Measurements from ENCODE around the gene CD151. TPM values are rescaled to one million over a fixed set of nuclear protein-coding genes. Genes with fewer than 3 reads are reported as not detected.
A peak's percentile ranks its signal among the peaks of the same experiment; 100 is the strongest.

The CD151 gene
- total RNA-seq, 4 donors from 2014 or later: 277 to 794 (median 465) TPM

- no peaks in the 10 kb centered on the region for H3K27me3 ChIP-seq
- no peaks in the 10 kb centered on the region for H3K9me3 ChIP-seq
- peaks cover 0 to 58% (median 22%) of the 10 kb centered on the region in 3 donors for H3K4me1 ChIP-seq
- peak overlapping the region; percentile 20 to 94 (median 86) for H3K27ac ChIP-seq
- 0% methylated on average over 1 of the region's 57 CpGs; no CpG with 5 or more reads in 1 of the 2 donors for WGBS, 2 donors (ENCODE audit: low coverage in 1 of 2)
- H3K36me3 ChIP-seq: peaks cover 0 to 57% of the 10 kb centered on the region in 2 donors
- ATAC-seq: peak; percentile 51
- peak overlapping the region; percentile 44 to 81 for H3K4me3 ChIP-seq
- no peak for TF ChIP-seq POLR2A (IDR thresholded peaks at IDR 0.05)
- TF ChIP-seq POLR2AphosphoS5 (IDR thresholded peaks at IDR 0.05): no peak
- TF ChIP-seq CTCF (IDR thresholded peaks at IDR 0.05): no peak
- TF ChIP-seq EP300 (IDR thresholded peaks at IDR 0.05): no peak
These were observed 35.3 kb upstream of the CD151 start for GRCh38 chr11:797296-798092.

GRCh38 chr11:798093-798713 is 34.5 kb upstream of the CD151 start, which contains the start of gene SLC25A22:
TSS of gene SLC25A22 (minus strand) at chr11:798281. CDS start at chr11:795006, 3,275 bp downstream.
- ATAC-seq: peak; percentile 77
- no CpG with 5 or more reads among the region's 69 CpGs for WGBS, 2 donors (ENCODE audit: low coverage in 1 of 2)
- Histone ChIP-seq H3K4me3 (peak within 1 kb of the TSS; percentile 44 to 81), H3K9me3 (no peaks in the 10 kb centered on the region), H3K36me3 (peaks cover 0 to 57% of the 10 kb centered on the region in 2 donors), H3K4me1 (peaks cover 0 to 63% (median 22%) of the 10 kb centered on the region in 3 donors), H3K27ac (peak within 1 kb of the TSS; percentile 20 to 94 (median 86)), H3K27me3 (no peaks in the 10 kb centered on the region)
- TF ChIP-seq POLR2AphosphoS5 (IDR thresholded peaks at IDR 0.05) (no peak), EP300 (IDR thresholded peaks at IDR 0.05) (no peak), CTCF (IDR thresholded peaks at IDR 0.05) (peak in 3 of 4 experiments; percentile 87 to 91 (median 90)), POLR2A (IDR thresholded peaks at IDR 0.05) (peak in 1 of 2 donors; percentile 13)

DNA sequence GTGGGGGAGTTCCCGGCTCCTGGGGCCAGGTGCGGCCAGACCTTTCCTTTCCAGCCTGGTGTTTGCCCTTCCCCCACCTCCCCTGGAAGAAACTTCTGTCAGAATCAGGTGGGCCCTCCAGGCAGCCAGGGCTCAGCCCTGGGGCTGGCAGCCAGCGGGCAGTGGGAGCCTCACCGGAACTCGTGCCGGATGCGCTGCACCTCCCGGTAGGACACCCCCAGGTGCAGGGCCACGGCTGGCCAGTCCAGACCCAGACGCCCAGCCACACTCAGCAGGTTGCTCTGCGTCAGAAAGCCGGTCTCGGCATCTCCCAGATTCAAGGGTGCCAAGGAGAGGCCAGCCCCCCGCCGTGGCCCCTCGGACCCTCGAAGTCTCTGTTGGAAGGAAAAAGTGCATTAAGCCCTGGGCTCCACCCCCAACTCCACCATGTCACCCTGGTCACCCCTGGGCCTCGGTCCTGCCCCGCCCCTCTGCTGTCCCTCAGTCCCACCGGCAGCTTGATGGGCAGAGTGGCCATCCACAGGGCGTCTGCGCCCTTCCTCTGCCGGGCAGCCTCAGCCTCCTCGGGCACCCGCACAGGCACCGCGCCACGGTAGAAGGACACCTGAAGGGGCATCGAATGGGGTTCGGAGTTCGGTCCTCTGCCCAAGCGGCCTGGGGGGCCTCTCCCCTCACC is 33.0 kb upstream of the CD151 start:
- 94% methylated on average over 3 of the region's 32 CpGs; no CpG with 5 or more reads in 1 of the 2 donors for WGBS, 2 donors (ENCODE audit: low coverage in 1 of 2)
- Histone ChIP-seq H3K27me3 (no peaks in the 10 kb centered on the region), H3K27ac (no peak overlapping the region), H3K36me3 (peaks cover 0 to 49% of the 10 kb centered on the region in 2 donors), H3K4me1 (peaks cover 0 to 65% (median 30%) of the 10 kb centered on the region in 3 donors), H3K4me3 (no peak overlapping the region), H3K9me3 (no peaks in the 10 kb centered on the region)
- no peak for TF ChIP-seq CTCF (IDR thresholded peaks at IDR 0.05)
- TF ChIP-seq POLR2A (IDR thresholded peaks at IDR 0.05): no peak
- no peak for ATAC-seq

DNA sequence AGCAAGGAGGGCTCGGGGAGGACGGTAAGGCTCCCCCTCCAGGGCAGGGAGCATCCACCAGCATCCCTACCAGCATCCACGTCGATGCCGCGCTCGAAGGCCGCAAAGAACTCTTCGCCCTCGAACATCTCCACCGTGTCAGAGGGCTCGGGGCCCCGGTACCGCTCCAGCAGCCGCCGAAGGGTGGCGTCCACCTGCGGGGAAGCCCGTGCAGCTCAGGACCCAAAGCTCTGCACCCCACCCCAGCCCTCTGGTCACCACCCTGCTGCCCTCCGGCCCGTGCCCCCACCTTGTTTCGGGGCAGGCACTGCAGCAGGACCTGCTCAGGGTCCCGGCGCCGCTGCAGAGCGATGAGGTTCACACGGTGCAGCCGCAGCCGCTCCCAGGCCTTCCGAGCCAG is 32.3 kb upstream of the CD151 start:
- 100% methylated on average over 4 of the region's 30 CpGs; no CpG with 5 or more reads in 1 of the 2 donors for WGBS, 2 donors (ENCODE audit: low coverage in 1 of 2)
- peaks cover 0 to 65% (median 28%) of the 10 kb centered on the region in 3 donors for H3K4me1 ChIP-seq

More for the DNA sequence above, 32.3 kb upstream of the CD151 start:
- no peak for ATAC-seq
- no peaks in the 10 kb centered on the region for H3K9me3 ChIP-seq
- no peak for TF ChIP-seq POLR2AphosphoS5 (IDR thresholded peaks at IDR 0.05)
- TF ChIP-seq CTCF (IDR thresholded peaks at IDR 0.05): no peak
- no peak for TF ChIP-seq EP300 (IDR thresholded peaks at IDR 0.05)
- no peak for TF ChIP-seq POLR2A (IDR thresholded peaks at IDR 0.05)
- H3K4me3 ChIP-seq: no peak overlapping the region
- H3K27me3 ChIP-seq: no peaks in the 10 kb centered on the region
- peaks cover 0 to 49% of the 10 kb centered on the region in 2 donors for H3K36me3 ChIP-seq
- H3K27ac ChIP-seq: no peak overlapping the region

Measured in gastroesophageal sphincter (tissue), 4 donors.